IPS-NIHi7 (cell line): ENCODE data around the gene HAO1.
"Not testable (repeated sequence)": the region's sequence is repeated elsewhere in the genome, so short reads cannot be mapped to it uniquely, and the experiment has no call there.

Source experiments
- DNase-seq: peaks from one replicate; pipeline ENCODE4 v3.0.0; 2012; ENCODE audit warnings: mixed read lengths; ENCODE audit errors: extremely low spot score

Gene HAO1

GRCh38 chr20:7855545-7855944, 84.7 kb downstream of the HAO1 start:
- DNase-seq = no peak

GRCh38 chr20:7853493-7853892, 86.8 kb downstream of the HAO1 start:
- DNase-seq = no peak

GRCh38 chr20:7850775-7851490, 89.3 kb downstream of the HAO1 start:
- DNase-seq = no peak

- DNase-seq = no peak
Observed at GRCh38 chr20:7849675-7850074, 90.6 kb downstream of the HAO1 start.

GRCh38 chr20:7848351-7848750, 91.9 kb downstream of the HAO1 start:
- no peak for DNase-seq

GRCh38 chr20:7843613-7844012, 96.6 kb downstream of the HAO1 start:
- DNase-seq = no peak

GRCh38 chr20:7841971-7842310, 98.3 kb downstream of the HAO1 start:
- peak; percentile 31 for DNase-seq

- DNase-seq = no peak
Observed at GRCh38 chr20:7841291-7841970, 98.8 kb downstream of the HAO1 start.

- no peak for DNase-seq
Observed at GRCh38 chr20:7836076-7836475, 104.2 kb downstream of the HAO1 start.

- not testable (repeated sequence) for DNase-seq
Observed at GRCh38 chr20:7834441-7834840, 105.8 kb downstream of the HAO1 start.
